Stimulated activated CD4-positive, alpha-beta T cell treated with anti-CD3 and anti-CD28 coated beads, TNF-alpha, amount 100 ng/mL, for 4 hours (primary cell): ENCODE data around the gene CACNA2D1.

Experiments used
- DNase-seq, 3 experiments: peaks; one replicate each; pipeline ENCODE4 v3.0.0-alpha.2; 2020; ENCODE audit warnings: low read depth in 3 of 3

The CACNA2D1 gene

GRCh38 chr7:81986723-81987470 lies 456.7 kb downstream of the CACNA2D1 start:
- no peak for DNase-seq

- no peak for DNase-seq
Observed at GRCh38 chr7:81983406-81983805, 460.2 kb downstream of the CACNA2D1 start.

GRCh38 chr7:81973117-81973516 lies 470.5 kb downstream of the CACNA2D1 start:
- no peak for DNase-seq

GRCh38 chr7:81960026-81960425 lies 483.6 kb downstream of the CACNA2D1 start:
- no peak for DNase-seq

- DNase-seq, result no peak
Observed at GRCh38 chr7:81957517-81957916, 486.1 kb downstream of the CACNA2D1 start.

- DNase-seq, result no peak
Observed at GRCh38 chr7:81956520-81956919, 487.1 kb downstream of the CACNA2D1 start.

GRCh38 chr7:81949306-81949705 lies 494.3 kb downstream of the CACNA2D1 start:
- DNase-seq, result no peak

GRCh38 chr7:81944058-81944457 lies 499.5 kb downstream of the CACNA2D1 start:
- no peak for DNase-seq

GRCh38 chr7:81937091-81937490 lies 506.5 kb downstream of the CACNA2D1 start:
- DNase-seq, result no peak

- no peak for DNase-seq
Observed at GRCh38 chr7:81934596-81935301, 508.8 kb downstream of the CACNA2D1 start.

- no peak for DNase-seq
Observed at GRCh38 chr7:81932936-81933335, 510.6 kb downstream of the CACNA2D1 start.

- no peak for DNase-seq
Observed at GRCh38 chr7:81929386-81929785, 514.2 kb downstream of the CACNA2D1 start.

- no peak for DNase-seq
Observed at GRCh38 chr7:81926154-81926553, 517.4 kb downstream of the CACNA2D1 start.

- no peak for DNase-seq
Observed at GRCh38 chr7:81925530-81925929, 518.0 kb downstream of the CACNA2D1 start.

GRCh38 chr7:81924494-81924893 lies 519.1 kb downstream of the CACNA2D1 start:
- DNase-seq, result no peak

- DNase-seq, result no peak
Observed at GRCh38 chr7:81919494-81919893, 524.1 kb downstream of the CACNA2D1 start.

- no peak for DNase-seq
Observed at GRCh38 chr7:81908220-81908619, 535.4 kb downstream of the CACNA2D1 start.

GRCh38 chr7:81903115-81903514 lies 540.5 kb downstream of the CACNA2D1 start:
- no peak for DNase-seq

- no peak for DNase-seq
Observed at GRCh38 chr7:81902536-81902935, 541.0 kb downstream of the CACNA2D1 start.
